Panc1 (cell line): ENCODE measurements around the gene ERLEC1. TPM values are rescaled to one million over a fixed set of nuclear protein-coding genes. Genes with fewer than 3 reads are reported as not detected.

Experiments used
- ATAC-seq: fragments of 200-7000 bp; cut with Tn5 transposase; 2 replicates; pipeline ENCODE4 v1.9.1; 2020; ENCODE audit warnings: mild to moderate bottlenecking, moderate library complexity
- BruUV-seq: library from RNA; stranded (reverse); fragments of 400-500 nt; replicated peaks from 2 replicates; lab custom pipeline; 2021; lab: Mats Ljungman, UMichigan
- CTCF ChIA-PET: fragments of 300-600 bp; sonication (Branson Sonifier 250); formaldehyde crosslinking; loops from one replicate; lab custom pipeline; 2022; ENCODE audit warnings: antibody characterized with exemption; lab: Charles Lee
- POLR2A ChIA-PET: fragments of 300-600 bp; sonication (Branson Sonifier 250); formaldehyde crosslinking; loops from one replicate; lab custom pipeline; 2022; ENCODE audit warnings: antibody characterized with exemption; lab: Charles Lee
- DNase-seq: peaks from one replicate; pipeline ENCODE4 v3.0.0-alpha.2; 2010; ENCODE audit warnings: low read depth, low spot score
- H3K27ac ChIP-seq: 2 replicates; pipeline ENCODE4 v1.5.1; 2011; ENCODE audit warnings: mild to moderate bottlenecking, low read length, inconsistent platforms
- H3K27me3 ChIP-seq: fragments of 200-500 bp; sonication (Bioruptor generic); 2 replicates; pipeline ENCODE4 v1.6.0; 2014; ENCODE audit warnings: low read length, inconsistent platforms; ENCODE audit not compliant: control insufficient read depth, insufficient read depth
- H3K36me3 ChIP-seq: fragments of 200-500 bp; sonication (Bioruptor generic); 2 replicates; pipeline ENCODE4 v1.5.1; 2014; ENCODE audit warnings: inconsistent platforms, mild to moderate bottlenecking, low read length, moderate library complexity; ENCODE audit not compliant: control insufficient read depth, insufficient read depth
- H3K4me1 ChIP-seq: 2 replicates; pipeline ENCODE4 v1.5.1; 2011; ENCODE audit warnings: inconsistent platforms, mild to moderate bottlenecking, low read length, moderate library complexity; ENCODE audit not compliant: control insufficient read depth, insufficient read depth
- H3K4me3 ChIP-seq, 2 experiments: 2 replicates each; pipeline ENCODE4 v1.5.1; 2011 to 2012; ENCODE audit warnings: low read depth in 2 of 2, low read length in 2 of 2, mild to moderate bottlenecking in 2 of 2, inconsistent platforms in 1 of 2, moderate library complexity in 1 of 2
- H3K9me3 ChIP-seq: fragments of 200-500 bp; sonication (Bioruptor generic); 2 replicates; pipeline ENCODE4 v1.5.1; 2014; ENCODE audit warnings: low read depth, mild to moderate bottlenecking, inconsistent platforms, low read length, moderate library complexity; ENCODE audit not compliant: control insufficient read depth, insufficient read depth
- CTCF ChIP-seq: fragments of 450-650 bp; IDR thresholded peaks from 2 replicates; pipeline ENCODE4 v1.5.1; 2017; ENCODE audit warnings: mild to moderate bottlenecking
- POLR2AphosphoS5 ChIP-seq: IDR thresholded peaks from 2 replicates; pipeline ENCODE4 v1.6.1; 2012; ENCODE audit warnings: mild to moderate bottlenecking, low read depth, low read length, moderate library complexity
- REST ChIP-seq, 2 experiments: IDR thresholded peaks; 2 replicates each; pipeline ENCODE4 v1.6.1; 2011 to 2012; ENCODE audit warnings: low read depth in 2 of 2, control low read depth in 1 of 2, low read length in 1 of 2, mild to moderate bottlenecking in 1 of 2, moderate library complexity in 1 of 2; ENCODE audit not compliant: insufficient read depth in 1 of 2
- SIN3A ChIP-seq: IDR thresholded peaks from 2 replicates; pipeline ENCODE4 v1.6.1; 2012; ENCODE audit warnings: low read depth, mild to moderate bottlenecking, low read length, moderate library complexity, borderline replicate concordance; ENCODE audit not compliant: insufficient read depth
- TCF7L2 ChIP-seq: IDR thresholded peaks from 2 replicates; pipeline ENCODE4 v1.6.1; 2011; ENCODE audit warnings: mild to moderate bottlenecking, low read depth, low read length, inconsistent platforms
- in situ Hi-C: cut with HindIII; loops from 2 replicates; pipeline ENCODE4 v1.10.0; 2016; ENCODE audit warnings: low sequenced_read_pairs, low pct_unique_long_range_greater_than_20kb
- intact Hi-C: fragments of 100-400 bp; cut with micrococcal nuclease; formaldehyde crosslinking; loops from one replicate; pipeline ENCODE4 v1.10.0; 2022; ENCODE audit not compliant: unreplicated experiment
- total RNA-seq: library from RNA; stranded (reverse); gene quantifications from one replicate; pipeline ENCODE4 v1.2.1, GENCODE V29; 2021; ENCODE audit not compliant: unreplicated experiment

Gene ERLEC1
- total RNA-seq, 1 experiment from 2014 or later = 43.9 TPM

- no peak for TF ChIP-seq CTCF
- peaks cover 12% of the 10 kb centered on the region for H3K36me3 ChIP-seq
- in situ Hi-C loops (no loop called here), intact Hi-C loops (no loop called here)
- H3K27ac ChIP-seq = no peak overlapping the region
- BruUV-seq = no TSS peak
- H3K4me3 ChIP-seq = no peak overlapping the region
- no peaks in the 10 kb centered on the region for H3K27me3 ChIP-seq
- H3K9me3 ChIP-seq = no peaks in the 10 kb centered on the region
- no peaks in the 10 kb centered on the region for H3K4me1 ChIP-seq
- DNase-seq = no peak
- no peak for ATAC-seq
- ChIA-PET POLR2A (no interaction called here), CTCF (no interaction called here)
Measured at GRCh38 chr2:53861824-53862223, 75.0 kb downstream of the ERLEC1 start.

- H3K4me3 ChIP-seq = no peak overlapping the region
- ChIA-PET CTCF (no interaction called here), POLR2A (no interaction called here)
- no peaks in the 10 kb centered on the region for H3K9me3 ChIP-seq
- TF ChIP-seq POLR2AphosphoS5 (no peak), SIN3A (no peak), TCF7L2 (no peak), REST (IDR thresholded peaks at IDR 0.05; ENCODE audit: insufficient read depth in 1 of 2, low read depth in 2 of 2, low read length in 1 of 2) (no peak), CTCF (no peak)
- intact Hi-C loops (no loop called here), in situ Hi-C loops (no loop called here)
- BruUV-seq = no TSS peak
- 0 out of 2 replicates have a peak, but pooled peaks have one; percentile 26 for ATAC-seq
- H3K4me1 ChIP-seq = no peaks in the 10 kb centered on the region
- H3K27me3 ChIP-seq = no peaks in the 10 kb centered on the region
- no peak overlapping the region for H3K27ac ChIP-seq
- H3K36me3 ChIP-seq = peaks cover 15% of the 10 kb centered on the region
- DNase-seq = no peak
Measured at GRCh38 chr2:53863538-53864227, 76.8 kb downstream of the ERLEC1 start.
